UCSD-AML1 (cell line): ENCODE results near the gene SELENOV.

Experiments
- DNase-seq: peaks from one replicate; lab custom pipeline; 2025; ENCODE audit not compliant: unreplicated experiment; lab: John Stamatoyannopoulos, UW

Gene SELENOV

DNA sequence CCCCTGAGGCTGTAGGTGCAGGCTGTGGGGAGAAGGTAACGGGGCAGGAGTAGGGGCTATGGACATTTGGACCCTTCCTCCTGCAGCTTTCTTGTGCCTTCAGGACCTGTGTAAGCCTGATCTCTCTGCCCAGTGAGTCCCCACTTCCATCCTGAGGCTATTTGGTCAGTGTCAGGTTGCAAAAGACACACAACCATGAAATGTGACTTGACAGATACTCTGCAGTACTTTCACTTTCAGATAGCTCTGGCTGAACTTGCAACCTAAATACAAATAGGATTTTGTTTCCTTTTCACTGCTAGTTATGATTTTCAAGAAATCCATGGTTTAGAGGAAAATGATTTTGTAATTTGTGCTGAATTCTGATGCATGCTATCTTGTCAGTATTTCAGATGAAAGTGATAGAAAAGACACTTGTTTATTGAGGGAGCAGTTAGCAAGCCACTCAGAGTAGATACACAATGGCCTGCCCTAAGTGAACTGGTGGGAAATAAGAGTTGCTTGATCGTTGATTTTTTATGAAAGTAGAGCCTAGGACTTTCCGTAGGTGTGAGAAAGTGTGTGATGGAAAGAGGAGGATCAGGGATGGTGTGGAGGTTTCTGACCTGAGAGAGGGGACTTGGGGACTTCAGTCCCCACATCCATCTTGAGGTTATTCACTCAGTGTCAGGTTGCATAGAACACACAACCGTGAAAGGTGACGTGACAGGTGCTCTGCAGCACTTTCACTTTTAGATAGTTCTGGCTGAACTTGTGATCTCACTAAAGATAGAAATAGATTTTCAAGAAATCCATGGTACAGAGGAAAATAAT, 43.1 kb downstream of the SELENOV start:
- no peak for DNase-seq

DNA sequence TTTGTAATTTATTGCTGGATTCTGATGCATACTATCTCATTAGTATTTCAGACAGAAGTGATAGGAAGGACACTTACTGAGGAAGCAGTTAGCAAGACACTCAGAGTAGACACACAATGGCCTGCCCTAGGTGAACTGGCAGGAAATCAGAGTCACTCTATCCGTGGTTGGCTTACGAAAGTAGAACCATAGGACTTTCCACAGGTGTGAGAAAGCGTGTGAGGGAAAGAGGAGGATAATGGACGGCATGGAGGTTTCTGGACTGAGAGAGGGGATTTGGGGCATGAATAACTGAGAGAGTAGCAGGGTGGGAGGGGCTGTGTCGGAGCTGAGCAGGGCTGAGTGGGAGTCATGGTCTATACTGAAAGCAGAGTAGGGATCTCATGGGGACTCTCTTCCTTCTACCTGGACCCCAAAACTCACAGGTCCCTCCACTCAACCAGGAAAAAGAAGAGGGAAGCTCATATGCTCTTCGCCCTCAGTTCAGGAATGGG, 43.7 kb downstream of the SELENOV start:
- no peak for DNase-seq

DNA sequence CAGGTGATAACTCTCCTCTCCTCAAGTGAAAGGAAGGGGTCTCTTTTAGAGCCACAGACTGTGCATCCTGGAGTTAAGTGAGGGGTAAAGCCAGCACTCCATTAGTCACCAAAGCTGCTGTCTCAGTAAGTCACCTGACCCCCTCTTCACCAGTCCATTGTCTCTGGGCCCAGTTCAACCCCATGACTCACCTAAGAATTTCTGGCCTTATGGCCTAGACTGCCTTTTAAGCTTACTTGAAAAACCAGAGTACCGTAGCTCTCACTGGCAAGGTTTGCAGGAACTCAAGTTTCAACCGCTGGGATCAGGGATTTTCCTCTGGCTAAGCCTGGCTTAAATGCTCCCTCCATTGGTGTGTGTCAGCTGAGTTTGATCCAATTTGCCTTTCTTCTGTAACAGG, 48.5 kb downstream of the SELENOV start:
- DNase-seq, result no peak

DNA sequence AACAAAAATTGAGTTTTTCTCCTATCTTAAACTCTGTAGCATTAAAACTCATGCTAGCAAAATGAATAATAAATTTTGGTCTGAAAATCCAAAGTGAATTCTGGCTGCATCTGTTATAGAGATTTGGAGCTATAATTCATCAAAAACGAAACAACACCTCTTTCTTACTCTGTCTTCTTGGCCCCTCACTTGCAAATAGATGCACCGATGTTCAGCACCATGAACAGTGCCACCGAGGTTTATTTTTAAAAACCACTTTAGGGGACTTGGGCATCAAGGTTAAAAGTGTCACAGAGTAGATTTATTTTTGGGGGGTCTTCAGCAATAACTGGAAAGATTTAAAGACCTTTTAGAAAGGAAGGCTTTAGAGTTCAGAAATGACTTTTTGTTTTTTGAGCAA, 51.1 kb downstream of the SELENOV start:
- DNase-seq, result no peak

- DNase-seq, result no peak
These were observed 53.7 kb downstream of the SELENOV start for GRCh38 chr19:39568604-39569003.
